T-helper 1 cell treated with Interleukin-12 subunit alpha and Interleukin-12 subunit beta and Interleukin-4 antibody, amounts not matched to agents 30 μg/mL and 1 μg/mL, for 36 hours (primary cell): ENCODE results near the gene PORCN.

Experiments used
- H3K27ac Mint-ChIP-seq: one replicate; pipeline ENCODE4 v1.8.0; 2021; ENCODE audit warnings: mild to moderate bottlenecking, mixed read lengths
- H3K27me3 Mint-ChIP-seq: one replicate; pipeline ENCODE4 v1.8.0; 2021; ENCODE audit warnings: low read depth, mixed read lengths
- H3K36me3 Mint-ChIP-seq: one replicate; pipeline ENCODE4 v1.8.0; 2021; ENCODE audit warnings: low read depth, mixed read lengths
- H3K4me1 Mint-ChIP-seq: one replicate; pipeline ENCODE4 v1.8.0; 2021; ENCODE audit warnings: low read depth, mixed read lengths
- H3K4me3 Mint-ChIP-seq: one replicate; pipeline ENCODE4 v1.8.0; 2021; ENCODE audit warnings: mild to moderate bottlenecking, moderate library complexity, mixed read lengths
- H3K9me3 Mint-ChIP-seq: one replicate; pipeline ENCODE4 v1.8.0; 2021; ENCODE audit warnings: mixed read lengths

PORCN gene

GRCh38 chrX:48560681-48561080 lies 51.9 kb downstream of the PORCN start:
- Mint-ChIP-seq H3K4me1 (no peaks in the 10 kb centered on the region), H3K27me3 (no peaks in the 10 kb centered on the region), H3K36me3 (peaks cover 9% of the 10 kb centered on the region), H3K9me3 (no peaks in the 10 kb centered on the region), H3K27ac (no peak overlapping the region), H3K4me3 (no peak overlapping the region)

- peaks cover 4% of the 10 kb centered on the region for H3K36me3 Mint-ChIP-seq
- peak overlapping the region; percentile 59 for H3K27ac Mint-ChIP-seq
- no peaks in the 10 kb centered on the region for H3K27me3 Mint-ChIP-seq
- H3K9me3 Mint-ChIP-seq = no peaks in the 10 kb centered on the region
- no peak overlapping the region for H3K4me3 Mint-ChIP-seq
- H3K4me1 Mint-ChIP-seq = peaks cover 7% of the 10 kb centered on the region
Measured at GRCh38 chrX:48569958-48570357, 61.2 kb downstream of the PORCN start.
